ENCODE data around the gene BEGAIN.

BEGAIN gene, protein sequence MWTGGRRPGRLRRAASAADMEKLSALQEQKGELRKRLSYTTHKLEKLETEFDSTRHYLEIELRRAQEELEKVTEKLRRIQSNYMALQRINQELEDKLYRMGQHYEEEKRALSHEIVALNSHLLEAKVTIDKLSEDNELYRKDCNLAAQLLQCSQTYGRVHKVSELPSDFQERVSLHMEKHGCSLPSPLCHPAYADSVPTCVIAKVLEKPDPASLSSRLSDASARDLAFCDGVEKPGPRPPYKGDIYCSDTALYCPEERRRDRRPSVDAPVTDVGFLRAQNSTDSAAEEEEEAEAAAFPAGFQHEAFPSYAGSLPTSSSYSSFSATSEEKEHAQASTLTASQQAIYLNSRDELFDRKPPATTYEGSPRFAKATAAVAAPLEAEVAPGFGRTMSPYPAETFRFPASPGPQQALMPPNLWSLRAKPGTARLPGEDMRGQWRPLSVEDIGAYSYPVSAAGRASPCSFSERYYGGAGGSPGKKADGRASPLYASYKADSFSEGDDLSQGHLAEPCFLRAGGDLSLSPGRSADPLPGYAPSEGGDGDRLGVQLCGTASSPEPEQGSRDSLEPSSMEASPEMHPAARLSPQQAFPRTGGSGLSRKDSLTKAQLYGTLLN

GRCh38 chr14:100587086-100587762, at the start of gene BEGAIN:
Gene BEGAIN (minus strand): TSS chr14:100587417. CDS start chr14:100587290, 127 bp downstream.
- DNase-seq: no peak

GRCh38 chr14:100636559-100636958, 49.3 kb upstream of the BEGAIN start:
- no peak for DNase-seq

- no peak for DNase-seq
Observed at GRCh38 chr14:100634026-100634425, 46.8 kb upstream of the BEGAIN start.

DNA sequence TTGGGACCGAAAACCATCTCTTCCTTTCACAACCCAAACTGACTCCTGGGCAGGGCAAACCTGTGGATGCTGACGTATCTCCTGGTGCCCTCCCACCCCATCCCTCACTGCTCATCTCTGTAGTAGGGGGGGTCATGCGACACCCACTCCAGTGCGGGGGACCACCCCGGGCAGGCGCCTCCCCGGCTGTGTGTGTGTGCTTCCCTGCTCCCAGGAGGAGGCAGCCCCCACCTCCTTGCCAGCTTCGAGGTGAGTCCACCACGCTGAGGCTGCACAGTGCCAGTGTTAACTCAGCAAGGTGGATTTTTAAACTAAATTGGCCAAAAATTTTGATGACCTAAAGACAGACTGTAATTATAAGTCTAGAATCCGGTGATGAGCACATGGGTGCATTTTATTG, 46.2 kb upstream of the BEGAIN start:
- DNase-seq: no peak

DNA sequence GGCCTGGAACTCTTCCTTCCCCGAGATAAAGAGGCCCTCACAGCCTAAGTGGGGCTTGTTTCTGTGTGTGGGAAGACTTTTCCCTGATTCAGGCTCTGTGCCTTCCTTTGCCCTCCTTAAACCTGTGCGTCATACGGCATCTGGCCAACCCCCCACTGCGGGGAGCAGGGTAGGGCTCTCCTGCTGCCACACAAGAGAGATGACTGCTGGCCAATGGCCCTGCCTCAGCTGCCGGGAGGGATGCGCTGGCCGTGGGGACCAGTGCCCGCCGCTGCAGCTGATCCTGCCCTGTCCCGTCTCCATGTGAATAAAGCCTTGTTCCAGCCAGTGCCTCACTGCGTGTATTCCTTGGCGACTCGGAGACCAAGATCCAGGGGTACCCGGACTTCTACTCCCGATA, 42.5 kb upstream of the BEGAIN start:
- no peak for DNase-seq

- no peak for DNase-seq
Observed at GRCh38 chr14:100629098-100629497, 41.9 kb upstream of the BEGAIN start.

- no peak for DNase-seq
Observed at GRCh38 chr14:100628225-100628624, 41.0 kb upstream of the BEGAIN start.

GRCh38 chr14:100626614-100627013, 39.4 kb upstream of the BEGAIN start:
- no peak for DNase-seq

GRCh38 chr14:100623961-100624360, 36.7 kb upstream of the BEGAIN start:
- no peak for DNase-seq

DNA sequence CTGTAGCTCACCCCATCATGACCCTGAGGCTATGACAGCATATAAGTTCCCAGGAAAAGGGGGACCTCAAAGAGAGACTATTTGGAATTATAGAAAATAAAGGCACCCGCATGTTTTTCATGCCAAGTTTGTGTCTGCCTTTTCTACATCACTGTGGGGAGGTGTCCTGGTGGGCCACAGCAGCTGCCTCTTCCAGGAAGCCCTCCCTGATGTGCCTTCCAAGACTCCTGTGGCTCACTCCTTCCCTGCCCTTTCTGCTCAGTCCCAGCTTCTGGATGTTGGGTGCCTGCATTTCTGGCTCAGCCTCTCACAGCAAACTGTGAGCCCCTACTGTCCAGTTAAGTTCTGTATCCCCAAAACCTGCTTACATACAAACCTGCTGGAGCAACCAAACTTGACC, 36.3 kb upstream of the BEGAIN start:
- DNase-seq: no peak

DNA sequence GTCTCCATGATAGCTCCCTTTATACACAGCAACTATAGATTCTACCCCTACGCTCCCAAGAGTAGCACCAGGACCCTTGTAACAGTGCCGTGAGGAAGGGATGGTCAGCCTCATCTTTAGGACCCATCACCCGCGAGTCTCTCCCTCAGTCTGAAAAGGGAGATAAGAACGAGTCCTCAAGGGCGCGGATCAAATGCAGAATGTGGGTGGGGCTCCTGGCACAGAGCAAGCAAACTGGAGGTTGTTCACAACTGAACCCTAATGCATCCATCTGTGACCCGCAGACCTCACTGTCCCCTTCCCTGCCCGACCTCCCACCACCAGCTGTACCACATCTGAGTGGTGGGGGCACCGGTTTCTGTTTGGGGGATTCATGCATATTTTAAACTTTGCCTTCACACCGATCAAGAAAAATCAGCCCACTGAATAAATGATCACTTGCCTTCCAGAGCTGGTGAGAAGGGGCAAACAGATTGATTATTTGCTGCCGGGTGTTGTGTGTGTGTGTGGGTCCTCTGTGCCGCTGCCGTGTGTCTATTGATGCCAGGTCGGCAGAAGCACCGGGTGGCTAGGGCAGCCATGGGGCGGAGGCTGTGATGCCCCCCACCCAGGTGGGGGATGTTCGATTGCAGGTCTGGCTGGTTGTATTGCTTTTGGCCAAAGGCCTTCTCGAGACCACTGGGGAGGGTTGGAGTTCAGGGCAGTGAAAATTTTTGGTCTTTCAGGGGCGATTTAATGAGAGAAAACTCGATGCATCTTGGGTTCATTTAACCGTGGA, 35.7 kb upstream of the BEGAIN start:
- no peak for DNase-seq

DNA sequence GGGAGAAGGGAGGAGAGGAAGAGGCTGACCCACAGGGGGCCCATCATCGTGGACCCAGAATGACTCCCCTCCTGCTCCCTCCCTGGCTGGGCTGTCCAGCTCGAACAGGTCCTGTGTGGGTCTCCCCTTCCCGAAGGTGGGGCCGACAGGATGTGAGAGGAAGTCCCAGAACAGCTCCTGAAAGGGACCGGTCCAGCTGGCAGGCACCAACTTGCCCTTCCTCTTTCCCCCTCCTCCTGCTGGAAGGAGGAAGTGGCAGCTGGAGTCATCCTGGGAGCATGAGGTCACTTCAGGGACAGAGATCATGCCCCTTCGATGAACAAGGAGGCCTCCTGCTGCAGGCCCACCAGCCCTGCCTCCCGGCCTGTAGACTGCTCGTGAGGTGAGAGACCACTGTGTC, 35.0 kb upstream of the BEGAIN start:
- no peak for DNase-seq

- no peak for DNase-seq
Observed at GRCh38 chr14:100621806-100622205, 34.6 kb upstream of the BEGAIN start.

GRCh38 chr14:100620255-100621100, 33.3 kb upstream of the BEGAIN start:
- DNase-seq: no peak

GRCh38 chr14:100619396-100620254, 32.4 kb upstream of the BEGAIN start:
- no peak for DNase-seq

- no peak for DNase-seq
Observed at GRCh38 chr14:100618763-100619320, 31.6 kb upstream of the BEGAIN start.

DNA sequence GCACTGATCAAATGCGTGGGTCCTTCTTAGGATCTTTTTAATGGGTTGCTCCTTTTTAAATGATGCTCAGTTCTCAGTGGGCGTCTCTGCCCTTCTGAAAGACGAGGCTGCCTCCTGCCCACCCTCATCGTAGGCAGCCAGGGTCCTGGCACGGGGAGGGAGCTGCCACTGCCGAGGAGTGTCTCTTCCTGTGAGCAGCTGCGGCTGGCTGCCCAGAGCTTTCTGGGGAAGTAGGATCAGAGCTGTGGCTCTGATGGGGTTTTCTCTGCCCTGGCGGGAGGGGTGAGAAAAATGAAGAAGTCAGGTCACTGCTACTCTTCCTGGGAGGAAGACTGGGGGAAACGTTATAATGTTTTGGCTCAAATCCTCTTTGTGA, 31.1 kb upstream of the BEGAIN start:
- DNase-seq: no peak

DNA sequence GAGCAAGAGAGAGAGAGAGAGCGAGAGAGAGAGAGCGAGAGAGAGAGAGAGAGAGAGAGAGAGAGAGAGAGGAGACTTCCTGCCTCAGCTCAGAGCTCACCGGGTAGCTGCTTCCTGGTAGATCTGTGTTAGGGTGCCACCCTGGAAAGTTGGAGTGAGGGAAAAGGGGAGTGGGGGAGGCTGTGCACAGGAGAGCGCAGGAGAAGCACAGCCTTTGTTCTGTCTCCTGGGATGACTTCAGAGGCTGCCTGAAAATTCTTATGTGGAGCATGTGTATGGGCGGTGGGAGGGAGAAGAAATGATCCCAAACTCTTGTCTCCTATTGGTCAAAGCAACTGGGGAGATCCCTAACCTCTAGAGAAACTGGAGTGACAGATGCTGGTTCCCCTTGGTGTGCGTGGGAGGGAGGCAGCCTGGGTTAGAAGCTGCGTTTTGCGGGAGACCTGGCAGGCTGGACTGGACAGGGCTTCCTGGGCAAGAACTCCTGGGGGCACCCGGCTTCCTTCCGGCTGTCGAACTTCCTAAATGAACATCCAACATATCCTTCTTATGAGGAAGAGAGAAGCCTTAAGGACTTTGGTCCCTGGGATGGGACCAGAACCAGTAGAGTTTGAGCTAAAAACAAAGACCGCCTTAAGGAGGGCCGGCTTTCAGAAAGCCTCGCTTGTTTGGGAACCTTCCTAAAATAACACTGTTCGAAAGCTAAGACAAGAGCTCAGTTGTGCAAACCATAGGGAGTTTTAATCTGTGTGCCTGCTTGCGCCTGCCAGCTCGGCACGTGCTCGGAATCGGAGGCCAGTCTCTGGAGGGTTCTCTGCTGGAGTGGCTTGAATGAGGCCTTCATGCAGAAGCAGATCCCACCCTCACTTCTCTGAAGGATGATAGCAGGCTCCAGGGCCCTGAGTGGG, 30.4 kb upstream of the BEGAIN start:
- DNase-seq: no peak

- DNase-seq: no peak
Observed at GRCh38 chr14:100616854-100617409, 29.7 kb upstream of the BEGAIN start.
